ENCODE results near the gene BICD2.
A peak's percentile ranks its signal among the peaks of the same experiment; 100 is the strongest.

BICD2 gene

DNA sequence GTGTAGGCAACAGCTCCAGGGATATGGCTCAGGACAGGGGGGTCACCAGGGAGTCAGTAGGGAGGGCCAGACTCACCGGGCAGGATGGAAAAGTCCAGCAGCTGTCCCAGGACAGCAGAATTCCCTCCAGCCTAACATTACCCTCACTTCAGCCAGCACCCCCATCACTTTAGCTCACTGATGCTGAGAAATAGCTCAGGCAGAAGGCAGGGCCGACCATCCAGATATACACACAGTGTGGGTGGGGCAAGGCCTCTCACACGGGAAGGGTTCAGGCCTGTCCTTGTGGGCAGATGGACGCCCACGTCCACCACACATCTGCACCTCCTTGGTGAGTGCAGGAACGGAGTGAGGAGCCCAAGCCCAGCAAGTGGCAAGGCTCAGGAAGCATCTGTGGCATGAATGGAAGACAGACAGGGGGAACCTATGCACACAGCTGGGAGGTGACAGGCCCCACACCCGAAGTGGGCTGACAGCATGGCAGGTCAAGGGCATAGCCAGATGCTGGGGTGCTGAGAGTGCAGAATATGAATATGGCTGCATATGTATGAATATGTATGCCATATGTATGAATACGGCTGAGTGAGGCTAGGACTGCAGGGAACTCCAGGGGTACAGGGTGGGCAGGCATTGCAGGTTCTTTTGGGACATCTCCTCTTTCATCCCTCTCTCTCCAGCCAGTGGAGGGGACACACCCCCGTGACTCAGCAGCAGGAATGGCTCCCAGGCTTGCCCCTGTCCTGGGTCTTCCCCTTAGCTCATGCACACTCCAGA, 17.0 kb downstream of the BICD2 start:
- DNase-seq (ENCODE audit: low spot score) = no peak

DNA sequence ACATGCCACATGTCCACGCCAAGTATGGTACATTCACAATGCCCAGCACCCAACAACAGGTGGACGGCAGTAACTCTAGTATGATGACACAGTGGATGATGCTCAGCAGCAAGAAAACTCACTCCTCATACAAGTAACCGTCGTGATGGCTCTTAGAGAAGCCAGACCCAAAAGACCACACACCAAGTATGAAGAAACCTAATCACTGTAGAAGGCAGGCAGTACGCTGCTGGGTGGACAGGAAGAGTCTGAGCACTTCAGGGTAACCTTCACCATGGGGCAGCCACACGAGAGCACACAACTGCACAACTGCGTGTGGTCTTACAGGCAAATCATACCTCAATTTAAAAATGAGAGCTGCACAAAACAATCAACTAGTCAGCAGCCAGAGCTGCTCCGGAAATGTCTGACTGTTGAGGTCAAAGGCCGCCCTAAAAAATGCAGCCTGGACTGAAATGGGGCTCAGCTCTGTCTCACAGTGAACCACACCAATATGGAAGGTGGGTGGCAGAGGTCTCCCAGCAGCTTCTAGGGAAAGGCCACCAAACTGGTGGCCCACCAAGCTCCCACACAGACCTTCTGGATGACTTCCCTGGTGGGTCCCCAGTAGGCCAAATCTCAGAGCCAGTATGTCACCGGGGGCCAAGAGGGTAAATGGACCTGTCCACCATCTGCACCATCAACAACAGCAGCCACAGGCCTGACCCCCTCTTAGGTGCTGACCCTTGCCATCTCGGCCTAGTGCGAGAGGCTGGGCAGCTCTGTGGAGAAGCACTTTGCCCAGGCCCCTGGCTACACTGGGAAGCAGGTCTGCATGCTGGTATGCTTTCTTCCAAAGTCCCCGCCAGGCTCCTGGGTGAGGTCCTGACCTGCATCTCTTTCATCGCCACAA, 17.8 kb downstream of the BICD2 start:
- peak; percentile 71 for DNase-seq (ENCODE audit: low spot score)

DNA sequence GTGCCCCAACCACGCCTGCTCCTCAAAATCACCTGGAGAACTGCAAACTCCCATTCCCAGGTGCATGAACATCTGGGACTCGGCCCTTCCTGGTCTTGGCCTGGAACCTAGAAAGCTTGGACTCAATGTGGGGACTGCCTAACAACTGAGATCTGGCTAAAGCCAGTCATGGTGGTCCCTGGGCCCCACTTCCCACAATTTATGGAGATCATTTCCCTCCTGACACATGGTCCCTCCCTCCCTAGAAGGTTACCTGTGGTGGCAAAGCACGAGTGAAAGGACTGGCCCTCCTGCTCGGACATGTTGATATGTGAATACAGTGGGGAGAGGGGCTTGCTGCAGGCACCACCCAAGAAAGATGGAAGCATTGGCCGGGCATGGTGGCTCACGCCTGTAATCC, 18.8 kb downstream of the BICD2 start:
- no peak for DNase-seq (ENCODE audit: low spot score)

DNA sequence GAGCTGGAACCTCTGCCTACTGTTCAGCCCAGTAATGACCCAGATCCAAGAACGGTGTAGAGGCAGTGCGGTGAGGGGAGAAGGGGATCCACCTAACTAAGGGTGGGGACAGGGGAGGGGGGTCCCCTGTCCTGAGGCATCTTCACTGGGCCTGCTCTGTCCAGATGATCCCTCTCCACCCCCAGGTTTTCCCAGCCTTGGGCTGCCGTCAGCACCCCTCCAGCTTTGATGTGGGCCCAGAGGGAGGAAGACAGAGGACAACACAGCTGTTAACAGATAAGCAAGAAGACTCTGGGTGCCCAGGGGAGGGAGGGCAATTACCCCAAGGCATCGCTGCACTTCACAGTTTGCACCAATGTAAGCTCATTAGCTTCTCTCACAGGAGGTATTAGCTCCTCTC, 19.3 kb downstream of the BICD2 start:
- DNase-seq (ENCODE audit: low spot score) = no peak

DNA sequence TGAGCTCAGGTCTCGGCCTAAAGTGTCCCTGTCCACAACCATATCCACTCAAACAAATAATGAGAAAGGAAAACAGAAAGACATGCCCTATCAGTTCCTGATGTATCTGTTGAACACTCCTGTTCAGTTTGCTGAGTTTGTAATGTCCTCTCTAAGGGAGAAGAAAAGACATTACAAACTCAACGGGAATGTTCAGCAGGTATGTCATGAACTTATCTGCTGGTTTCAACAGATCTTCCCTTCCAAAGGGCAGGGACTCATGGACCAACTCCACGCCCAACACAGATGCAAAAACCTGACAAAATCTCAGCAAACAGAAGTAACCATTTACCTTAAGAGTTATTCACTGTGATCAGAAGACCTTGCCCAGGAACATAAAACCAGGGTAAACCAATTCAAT, 23.7 kb downstream of the BICD2 start:
- no peak for DNase-seq (ENCODE audit: low spot score)

DNA sequence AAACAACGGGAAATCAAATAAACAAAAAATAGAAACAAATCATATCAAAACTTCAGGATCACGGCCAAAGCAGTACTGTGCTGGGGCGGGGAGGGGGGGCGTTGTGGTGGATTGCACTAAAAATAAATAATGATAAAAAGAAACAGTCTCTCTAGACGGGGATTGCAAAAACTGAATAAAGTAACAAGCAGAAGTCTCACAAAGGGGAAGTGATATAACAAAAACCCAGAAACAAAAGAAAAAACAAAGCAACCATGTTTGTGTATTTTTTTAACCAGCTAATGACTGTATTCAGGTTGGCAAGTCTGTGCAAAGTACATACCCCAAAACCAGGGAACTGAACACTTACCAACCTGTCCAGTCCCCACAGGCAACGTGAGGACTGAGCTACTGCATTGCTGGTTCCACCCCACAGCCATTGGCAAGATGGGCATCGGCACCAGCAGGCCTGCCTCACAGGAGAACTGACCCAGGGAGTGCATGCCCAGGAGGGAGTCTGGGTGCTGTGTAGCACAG, 24.1 kb downstream of the BICD2 start:
- DNase-seq (ENCODE audit: low spot score) = no peak

DNA sequence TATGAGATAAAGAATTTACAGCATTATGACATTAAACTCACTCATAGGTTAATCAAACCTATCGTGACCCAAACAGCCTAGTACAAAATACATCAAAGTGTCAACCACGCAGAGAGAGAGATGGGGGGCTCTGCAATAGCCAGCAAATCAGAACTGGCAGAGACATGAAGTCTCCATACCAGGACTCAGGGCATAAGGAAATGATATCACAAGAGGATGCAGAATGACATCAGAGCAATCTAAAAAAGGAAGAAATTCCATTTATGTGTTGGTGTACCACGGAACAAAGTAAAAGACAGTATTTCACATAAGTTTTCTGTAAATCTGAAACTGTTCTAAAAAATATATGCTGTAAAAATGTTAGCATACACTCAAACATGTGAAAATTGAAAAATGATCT, 24.6 kb downstream of the BICD2 start:
- DNase-seq (ENCODE audit: low spot score) = peak; percentile 83

DNA sequence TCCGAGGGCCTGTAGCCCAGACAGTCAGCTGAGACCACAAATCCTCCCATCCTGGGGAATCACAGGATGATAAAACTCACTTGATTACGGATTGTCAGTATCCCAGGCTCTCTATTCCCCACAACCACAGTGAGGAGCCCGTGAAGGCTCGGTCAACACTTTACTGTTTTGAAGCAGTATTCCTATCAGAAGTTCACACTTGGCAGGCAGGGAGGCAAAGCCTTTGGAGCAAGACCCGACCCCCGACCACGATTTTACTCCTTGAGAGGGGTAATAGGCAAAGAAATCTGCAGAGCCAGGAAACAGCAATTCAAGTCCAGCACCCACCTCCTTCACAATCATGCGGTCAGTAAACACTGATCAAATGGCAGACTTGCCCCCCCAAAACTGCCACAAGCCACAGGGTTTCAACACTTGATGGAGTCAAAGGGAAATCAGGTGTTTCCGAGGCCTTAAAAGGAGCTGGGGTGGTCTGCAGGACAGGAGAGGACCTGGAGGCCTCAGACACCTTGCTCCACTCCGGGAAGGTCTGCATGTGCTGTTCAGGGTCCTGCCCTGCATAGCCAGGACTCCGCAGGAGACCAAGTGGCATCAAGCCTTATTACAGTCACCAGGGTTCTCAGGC, 25.2 kb downstream of the BICD2 start:
- no peak for DNase-seq (ENCODE audit: low spot score)

DNA sequence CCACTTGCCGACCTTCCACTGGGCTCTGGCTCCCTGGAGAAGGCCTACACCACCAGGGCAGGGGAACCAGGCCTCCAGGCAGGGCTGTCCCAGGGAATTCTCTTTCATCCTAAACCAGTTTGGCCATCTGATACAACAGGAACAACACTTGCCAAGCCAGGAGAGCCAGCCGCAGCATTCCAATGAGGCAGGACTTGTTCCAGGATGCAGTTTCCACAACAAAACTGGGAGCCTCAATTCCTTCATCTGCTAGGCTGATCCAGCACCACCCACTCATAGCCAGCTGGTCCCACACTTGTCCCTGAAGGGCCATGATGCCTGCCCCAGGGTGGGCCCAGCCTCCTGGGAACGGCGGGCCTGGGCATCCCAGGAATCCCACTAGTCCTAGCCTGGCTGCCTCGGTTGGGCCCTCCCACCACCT, 26.0 kb downstream of the BICD2 start:
- DNase-seq (ENCODE audit: low spot score) = no peak

DNA sequence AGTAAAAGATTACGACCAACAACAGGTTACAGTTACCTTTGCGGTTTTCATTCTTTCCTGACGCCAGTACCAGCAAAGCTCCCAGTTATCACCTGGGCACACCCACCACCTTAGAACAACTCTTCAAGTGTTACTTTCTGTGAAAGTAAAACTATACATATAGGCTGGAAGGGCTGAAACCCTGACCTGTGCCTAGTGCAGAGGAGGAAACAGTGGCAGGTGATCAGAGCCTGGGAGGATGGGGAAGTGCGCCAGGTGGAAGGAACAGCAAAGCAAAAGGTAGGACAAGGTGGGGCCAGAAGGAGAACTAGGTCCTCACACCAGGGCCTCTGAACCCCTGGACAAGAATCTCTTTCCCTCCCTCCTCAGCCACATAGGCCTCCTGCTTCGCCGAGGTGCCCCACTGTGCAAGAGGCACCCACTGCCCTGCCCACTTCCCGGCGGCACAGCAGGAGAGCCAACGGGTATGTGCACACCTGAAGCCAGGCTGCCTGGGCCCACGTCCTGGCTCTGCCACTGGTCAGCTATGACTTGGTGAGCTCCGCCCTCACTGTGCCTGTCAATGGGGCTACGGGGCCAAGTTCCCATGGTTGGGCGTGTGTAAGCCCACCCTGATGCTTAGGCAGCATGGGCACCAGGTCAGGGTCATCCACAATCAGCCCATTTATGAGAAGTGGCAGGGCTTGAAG, 26.9 kb downstream of the BICD2 start:
- no peak for DNase-seq (ENCODE audit: low spot score)

DNA sequence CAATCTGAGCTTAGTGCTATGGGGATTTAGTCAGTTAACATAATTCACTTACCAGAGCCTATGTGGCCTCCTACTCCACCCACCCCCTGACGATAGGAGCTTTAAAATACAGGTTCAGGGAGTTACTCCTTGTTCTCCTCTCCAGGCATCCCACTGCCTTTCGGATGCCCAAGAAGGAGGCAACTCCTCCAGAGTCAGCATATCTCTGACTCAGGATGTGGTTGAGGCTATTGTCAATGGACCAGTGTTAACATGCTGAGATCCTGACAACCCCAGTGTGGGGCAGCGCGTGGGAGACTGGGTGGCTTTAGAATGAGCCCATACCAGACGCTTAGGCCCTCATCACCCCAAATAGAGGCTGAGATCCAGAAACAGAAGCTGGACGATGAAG, 27.4 kb downstream of the BICD2 start:
- no peak for DNase-seq (ENCODE audit: low spot score)

DNA sequence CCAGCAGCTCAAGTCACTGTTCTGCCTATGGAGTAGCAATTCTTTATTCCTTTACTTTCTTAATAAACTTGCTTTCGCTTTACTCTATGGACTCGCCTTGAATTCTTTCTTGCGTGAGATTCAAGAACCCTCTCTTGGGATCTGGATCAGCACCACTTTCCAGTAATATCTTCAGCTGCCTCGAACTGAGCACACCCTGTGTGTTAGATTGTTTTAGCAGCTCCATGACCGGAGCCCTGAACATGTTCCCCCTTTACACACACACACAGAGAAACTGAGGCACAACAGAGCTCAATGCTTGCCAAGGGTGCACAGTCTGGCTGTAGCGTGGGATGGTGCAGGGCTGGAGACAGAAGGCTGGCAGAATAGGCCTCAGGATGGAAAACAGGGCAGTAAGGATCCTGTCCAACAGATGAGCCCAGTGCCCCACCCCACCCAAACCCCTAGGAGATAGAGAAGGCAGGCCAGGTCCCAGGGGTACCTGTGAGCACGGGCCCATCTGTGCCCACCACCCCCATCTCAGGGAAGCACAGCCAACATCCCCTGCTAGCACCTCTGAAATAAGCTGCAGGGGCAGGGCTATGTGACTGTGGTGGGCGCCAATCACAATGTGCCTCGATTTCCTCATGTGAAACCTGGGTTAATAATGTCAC, 27.9 kb downstream of the BICD2 start:
- no peak for DNase-seq (ENCODE audit: low spot score)

DNA sequence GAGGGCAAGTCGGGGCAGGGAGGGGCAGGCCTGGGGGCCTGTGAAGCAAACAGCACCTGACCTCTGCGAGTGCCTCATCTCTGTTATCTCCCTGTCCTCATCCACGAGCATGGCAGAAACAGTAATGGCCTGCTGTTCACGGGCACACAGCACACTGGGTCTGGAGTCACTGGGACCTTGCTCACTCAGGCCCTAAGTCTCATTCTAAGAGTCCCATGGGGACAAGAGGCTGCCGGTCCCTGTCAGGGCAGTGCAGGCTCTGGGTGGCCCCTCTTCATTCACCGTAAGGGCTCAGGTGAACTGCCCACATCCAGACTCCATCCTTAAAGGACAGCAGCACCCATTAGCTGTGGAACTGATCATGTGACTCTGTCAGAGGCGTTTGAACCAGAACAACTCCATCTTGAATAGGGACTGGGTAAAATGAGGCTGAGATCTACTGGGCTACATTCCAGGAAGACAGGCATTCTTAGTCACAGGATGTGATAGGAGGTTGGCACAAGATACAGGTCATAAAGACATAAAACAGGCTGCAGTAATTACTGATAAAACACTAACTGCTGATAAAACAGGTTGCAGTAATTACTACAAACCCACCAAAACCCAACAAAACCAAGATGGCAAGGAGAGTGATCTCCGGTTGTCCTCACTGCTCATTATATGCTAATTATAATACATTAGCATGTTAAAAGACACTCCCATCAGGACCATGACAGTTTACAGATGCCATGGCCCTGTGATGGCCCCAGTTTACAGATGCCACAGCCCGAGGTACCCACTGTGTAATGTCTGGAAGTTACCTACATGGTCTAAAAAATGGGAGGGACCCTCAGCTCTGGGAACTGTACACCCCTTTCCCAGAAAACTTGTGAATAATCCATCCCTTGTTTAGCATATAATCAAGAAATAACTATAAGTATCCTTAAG, 28.7 kb downstream of the BICD2 start:
- DNase-seq (ENCODE audit: low spot score) = no peak

DNA sequence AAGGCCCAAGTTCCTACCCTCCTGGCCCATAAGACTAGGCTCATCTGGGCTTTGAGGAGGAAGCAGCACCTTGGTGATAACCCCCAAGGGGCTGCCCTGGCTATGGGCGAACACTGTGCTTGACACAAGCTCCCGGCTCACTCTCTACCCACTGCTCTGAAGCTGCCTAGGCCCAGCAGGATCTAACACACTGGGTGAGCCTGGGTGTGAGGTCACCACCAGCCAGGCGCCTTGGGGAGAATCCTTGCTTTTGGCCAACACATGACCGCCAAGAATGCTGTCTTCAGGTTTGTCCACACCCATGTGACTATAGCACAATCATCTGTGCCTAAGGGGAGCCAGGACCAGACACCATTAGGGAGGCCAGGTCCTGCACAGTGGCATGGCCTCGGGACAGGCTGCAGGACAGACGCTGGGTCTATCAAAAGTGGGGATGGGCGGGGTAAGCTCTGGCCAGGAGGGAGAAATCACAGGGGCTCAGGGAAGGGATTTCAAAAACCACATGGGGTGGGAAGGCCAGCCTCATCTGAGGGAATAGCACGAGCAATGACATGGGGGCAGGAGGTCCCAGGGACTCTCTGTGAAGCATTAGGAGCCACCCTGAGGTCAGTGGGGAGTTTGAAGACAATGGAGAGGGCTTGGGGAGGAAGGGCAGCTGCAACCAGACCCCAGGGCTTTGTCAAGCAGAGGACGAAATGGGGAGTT, 29.6 kb downstream of the BICD2 start:
- DNase-seq (ENCODE audit: low spot score) = no peak

DNA sequence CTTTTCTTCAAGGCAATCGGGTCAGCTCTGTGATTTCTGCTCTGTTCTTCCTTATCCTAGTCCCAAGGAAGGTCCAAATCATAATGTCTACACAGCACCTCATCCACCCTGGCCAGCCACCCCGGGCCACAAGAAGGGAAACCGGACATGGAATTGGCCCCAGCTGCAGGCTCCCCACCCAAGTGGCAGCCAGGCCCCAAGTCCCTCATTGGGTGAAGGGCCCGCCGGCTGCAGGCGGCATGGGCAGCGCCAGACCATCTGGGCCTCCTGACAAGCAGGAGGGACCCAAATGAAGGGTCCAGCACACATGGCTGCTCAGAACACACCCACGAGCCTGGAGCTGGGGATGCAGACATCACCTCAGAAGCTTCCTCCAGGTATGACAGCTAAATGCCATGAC, 33.7 kb downstream of the BICD2 start:
- no peak for DNase-seq (ENCODE audit: low spot score)

DNA sequence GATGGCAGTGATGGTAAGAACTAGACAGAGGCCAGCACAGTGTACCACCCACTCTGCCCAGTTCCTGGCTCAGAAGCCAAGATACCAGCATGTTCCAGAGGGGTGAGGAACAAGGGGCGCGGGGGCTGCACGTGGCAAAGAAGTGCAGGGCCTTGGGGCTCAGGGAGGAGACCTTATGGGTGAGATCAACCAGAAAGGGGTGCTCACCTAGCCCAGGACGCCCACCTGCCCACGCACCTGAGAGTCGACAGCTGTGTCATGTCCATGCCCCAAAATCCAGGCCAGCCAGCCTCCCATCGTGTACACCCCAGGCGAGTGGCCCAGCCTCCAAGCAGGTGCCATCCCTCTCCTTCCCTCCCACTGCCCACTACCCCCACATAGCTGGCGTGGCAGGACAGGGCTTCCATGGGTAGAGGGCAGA, 34.9 kb downstream of the BICD2 start:
- DNase-seq (ENCODE audit: low spot score) = no peak

DNA sequence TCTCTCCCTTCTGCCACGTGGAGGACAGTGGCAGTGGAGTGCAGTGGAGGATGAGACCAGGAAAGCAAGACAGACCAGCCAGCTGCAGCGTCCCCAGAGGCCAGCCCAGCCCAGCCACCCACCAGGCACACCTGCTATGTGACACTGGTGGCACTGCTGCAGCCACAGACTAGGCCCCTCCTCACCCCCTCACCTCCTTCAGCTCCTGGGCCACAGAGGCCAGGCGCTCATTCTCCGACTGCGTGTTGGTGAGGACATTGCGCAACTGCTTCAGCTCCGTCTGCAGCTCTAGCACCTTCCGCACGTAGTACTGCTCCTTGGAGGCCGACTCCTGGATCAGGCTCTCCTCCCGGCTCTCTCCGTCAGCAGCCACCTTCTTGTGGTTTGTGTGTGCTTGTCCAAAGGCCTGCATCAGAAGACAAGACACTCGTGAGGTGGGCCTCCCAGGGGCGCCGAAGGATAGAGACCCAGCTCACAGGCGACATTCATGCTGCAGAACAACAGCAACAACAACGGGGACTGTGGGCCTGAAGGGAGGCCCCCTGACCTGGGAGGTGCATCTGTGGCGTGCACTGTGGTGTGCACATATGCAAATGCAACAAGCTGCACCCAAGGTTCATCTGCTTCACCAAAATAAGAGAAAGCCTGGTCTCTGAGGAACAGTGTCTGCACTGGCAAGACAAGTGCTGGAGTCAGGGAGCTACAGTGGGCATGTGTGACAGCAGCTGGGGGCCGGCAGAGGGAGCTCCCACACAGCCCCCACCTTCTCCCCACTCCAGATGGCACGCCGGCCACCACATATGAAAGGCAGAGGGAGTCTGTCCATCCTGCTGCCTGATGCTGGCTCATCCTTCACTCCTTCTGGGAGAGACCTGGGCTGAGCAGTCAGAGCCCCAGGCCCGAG, 35.5 kb downstream of the BICD2 start:
- no peak for DNase-seq (ENCODE audit: low spot score)

Data from kidney capillary endothelial cell (primary cell).